HCT116 (cell line): Measurements from ENCODE around the gene TRPV4.

ENCODE experiments used
- EZH2phosphoT487 ChIP-seq: fragments of 200-600 bp; IDR thresholded peaks from 2 replicates; pipeline ENCODE4 v1.6.1; 2018; ENCODE audit warnings: antibody characterized with exemption, borderline replicate concordance
- FOSL1 ChIP-seq: IDR thresholded peaks from 2 replicates; pipeline ENCODE4 v1.6.1; 2012; ENCODE audit warnings: low read depth
- POLR2A ChIP-seq: IDR thresholded peaks from 2 replicates; pipeline ENCODE4 v1.7.0; 2011; ENCODE audit warnings: borderline replicate concordance; ENCODE audit not compliant: insufficient read depth, insufficient read length; ENCODE audit errors: extremely low read depth
- SIN3A ChIP-seq: IDR thresholded peaks from 2 replicates; pipeline ENCODE4 v1.6.1; 2012; ENCODE audit warnings: low read depth
- YY1 ChIP-seq: IDR thresholded peaks from 2 replicates; pipeline ENCODE4 v1.6.1; 2011; ENCODE audit warnings: low read length, low read depth, moderate library complexity, mild to moderate bottlenecking; ENCODE audit not compliant: insufficient replicate concordance; ENCODE audit errors: extremely low read depth
- TF ChIP-seq, protein P1 (sequence below), 3 experiments: fragments of 200-600 bp in 1 of 3; sonication (generic) in 1 of 3; IDR thresholded peaks in 2 of 3; conservative IDR thresholded peaks in 1 of 3; 2 replicates each; pipeline ENCODE4 v1.5.1; 2012 to 2017; ENCODE audit warnings: low read depth in 2 of 3, low read length in 2 of 3, antibody characterized with exemption in 1 of 3, borderline replicate concordance in 1 of 3, control low read depth in 1 of 3, mild to moderate bottlenecking in 1 of 3, mixed read lengths in 1 of 3, mixed run types in 1 of 3, moderate library complexity in 1 of 3; ENCODE audit not compliant: insufficient read depth in 1 of 3

DNA sequence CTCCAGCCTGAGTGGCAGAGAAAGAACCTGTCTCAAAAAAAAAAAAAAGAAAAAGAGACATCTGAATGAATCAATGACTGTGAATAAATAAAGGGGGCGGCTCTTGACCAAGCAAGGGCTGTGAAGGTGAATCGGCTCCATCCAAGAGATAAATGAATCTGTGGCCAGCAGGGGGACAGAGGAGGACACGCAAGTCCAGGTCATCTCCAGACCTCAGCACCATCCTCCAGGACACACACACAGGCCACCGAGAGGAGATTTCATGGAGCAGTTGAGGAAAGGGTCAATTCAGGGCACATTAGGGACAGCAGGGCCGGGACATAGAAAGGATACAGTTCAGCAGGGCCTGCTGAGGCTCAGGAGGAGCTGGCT lies 21.6 kb downstream of the TRPV4 start:
- TF ChIP-seq FOSL1 = no peak
- TF ChIP-seq, protein P1, sequence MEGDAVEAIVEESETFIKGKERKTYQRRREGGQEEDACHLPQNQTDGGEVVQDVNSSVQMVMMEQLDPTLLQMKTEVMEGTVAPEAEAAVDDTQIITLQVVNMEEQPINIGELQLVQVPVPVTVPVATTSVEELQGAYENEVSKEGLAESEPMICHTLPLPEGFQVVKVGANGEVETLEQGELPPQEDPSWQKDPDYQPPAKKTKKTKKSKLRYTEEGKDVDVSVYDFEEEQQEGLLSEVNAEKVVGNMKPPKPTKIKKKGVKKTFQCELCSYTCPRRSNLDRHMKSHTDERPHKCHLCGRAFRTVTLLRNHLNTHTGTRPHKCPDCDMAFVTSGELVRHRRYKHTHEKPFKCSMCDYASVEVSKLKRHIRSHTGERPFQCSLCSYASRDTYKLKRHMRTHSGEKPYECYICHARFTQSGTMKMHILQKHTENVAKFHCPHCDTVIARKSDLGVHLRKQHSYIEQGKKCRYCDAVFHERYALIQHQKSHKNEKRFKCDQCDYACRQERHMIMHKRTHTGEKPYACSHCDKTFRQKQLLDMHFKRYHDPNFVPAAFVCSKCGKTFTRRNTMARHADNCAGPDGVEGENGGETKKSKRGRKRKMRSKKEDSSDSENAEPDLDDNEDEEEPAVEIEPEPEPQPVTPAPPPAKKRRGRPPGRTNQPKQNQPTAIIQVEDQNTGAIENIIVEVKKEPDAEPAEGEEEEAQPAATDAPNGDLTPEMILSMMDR (IDR thresholded peaks at IDR 0.05 in 2 of 3, conservative IDR thresholded peaks at IDR 0.05 in 1 of 3; ENCODE audit: borderline replicate concordance in 1 of 3, insufficient read depth in 1 of 3, low read depth in 2 of 3, low read length in 2 of 3) = 0 out of 6 replicates have a peak, but pooled peaks of 2 of the 3 experiments have one; percentile 7 to 17
- TF ChIP-seq POLR2A = no peak
- TF ChIP-seq EZH2phosphoT487 = no peak
- no peak for TF ChIP-seq YY1
- TF ChIP-seq SIN3A = no peak
